OCI-LY7 (cell line): Measurements from ENCODE around the gene NCS1. TPM values are rescaled to one million over a fixed set of nuclear protein-coding genes. Genes with fewer than 3 reads are reported as not detected.

ENCODE experiments used
- BruUV-seq: library from RNA; stranded (reverse); fragments of 400-500 nt; replicated peaks from 2 replicates; lab custom pipeline; 2021; lab: Mats Ljungman, UMichigan
- CTCF ChIA-PET: fragments of 300-600 bp; sonication (Branson Sonifier 250); formaldehyde crosslinking; loops from one replicate; lab custom pipeline; 2022; ENCODE audit warnings: antibody characterized with exemption; ENCODE audit not compliant: unreplicated experiment; lab: Charles Lee
- POLR2A ChIA-PET: fragments of 300-600 bp; sonication (Branson Sonifier 250); formaldehyde crosslinking; loops from one replicate; lab custom pipeline; 2022; ENCODE audit warnings: antibody characterized with exemption; lab: Charles Lee
- DNase-seq: peaks from one replicate; pipeline ENCODE4 v3.0.0-alpha.2; 2015; ENCODE audit warnings: low spot score
- H2AFZ ChIP-seq: fragments of 200-600 bp; sonication (generic), shearing (Covaris generic); 2 replicates; pipeline ENCODE4 v1.6.1; 2014; ENCODE audit warnings: mild to moderate bottlenecking, antibody characterized with exemption, low read length, moderate library complexity
- H3K27ac ChIP-seq: fragments of 200-600 bp; sonication (generic); 2 replicates; pipeline ENCODE4 v1.5.1; 2014; ENCODE audit warnings: mixed run types, low read depth, mild to moderate bottlenecking, moderate library complexity, low read length, inconsistent platforms; ENCODE audit not compliant: poor library complexity, severe bottlenecking
- H3K36me3 ChIP-seq: fragments of 200-600 bp; sonication (generic); 2 replicates; pipeline ENCODE4 v1.6.1; 2014; ENCODE audit warnings: mild to moderate bottlenecking, antibody characterized with exemption, low read length, moderate library complexity, mixed read lengths; ENCODE audit not compliant: insufficient read depth
- H3K4me1 ChIP-seq: fragments of 200-600 bp; sonication (generic); 2 replicates; pipeline ENCODE4 v1.5.1; 2014; ENCODE audit warnings: mild to moderate bottlenecking, low read length; ENCODE audit not compliant: insufficient read depth, poor library complexity, severe bottlenecking
- H3K4me2 ChIP-seq: fragments of 200-600 bp; sonication (generic); 2 replicates; pipeline ENCODE4 v1.6.1; 2014; ENCODE audit warnings: mild to moderate bottlenecking, low read length
- H3K4me3 ChIP-seq: fragments of 200-600 bp; sonication (generic); 2 replicates; pipeline ENCODE4 v1.5.1; 2014; ENCODE audit warnings: mild to moderate bottlenecking, low read depth, low read length; ENCODE audit not compliant: poor library complexity, severe bottlenecking
- H3K79me2 ChIP-seq: fragments of 200-600 bp; sonication (generic); 2 replicates; pipeline ENCODE4 v1.6.1; 2016; ENCODE audit warnings: low read depth, mild to moderate bottlenecking, low read length, moderate library complexity, mixed read lengths; ENCODE audit not compliant: insufficient read depth
- H3K9me2 ChIP-seq: fragments of 200-600 bp; sonication (generic); 2 replicates; pipeline ENCODE4 v1.6.1; 2016; ENCODE audit warnings: mild to moderate bottlenecking, low read length, mixed read lengths; ENCODE audit not compliant: insufficient read depth
- H3K9me3 ChIP-seq: fragments of 200-600 bp; sonication (generic); 2 replicates; pipeline ENCODE4 v1.6.1; 2014; ENCODE audit warnings: mild to moderate bottlenecking, mixed run types, low read length, mixed read lengths
- H4K20me1 ChIP-seq: fragments of 200-600 bp; sonication (generic); 2 replicates; pipeline ENCODE4 v1.6.1; 2014; ENCODE audit warnings: mild to moderate bottlenecking, antibody characterized with exemption, low read length, moderate library complexity, mixed read lengths; ENCODE audit not compliant: insufficient read depth
- CTCF ChIP-seq: fragments of 200-600 bp; sonication (generic); conservative IDR thresholded peaks from 2 replicates; pipeline ENCODE4 v1.5.1; 2014; ENCODE audit warnings: mild to moderate bottlenecking, antibody characterized with exemption, low read length, moderate library complexity, mixed read lengths
- EZH2phosphoT487 ChIP-seq: fragments of 200-600 bp; sonication (generic); IDR thresholded peaks from 2 replicates; pipeline ENCODE4 v1.6.1; 2018; ENCODE audit warnings: low read depth, borderline replicate concordance, mild to moderate bottlenecking, mixed run types, antibody characterized with exemption, low read length, moderate library complexity, mixed read lengths
- intact Hi-C: fragments of 100-400 bp; cut with micrococcal nuclease; formaldehyde crosslinking; loops from one replicate; pipeline ENCODE4 v1.10.0; 2022; ENCODE audit not compliant: unreplicated experiment
- total RNA-seq, 2 experiments: library from RNA; depleted of rRNA in 1 of 2; stranded (reverse); fragments of >200 nt in 1 of 2; shearing (Covaris generic) in 1 of 2; gene quantifications; 2 replicates each; pipeline ENCODE4 v1.2.3, GENCODE V29; 2014 to 2022

The NCS1 gene
- total RNA-seq, 2 experiments from 2014 or later = not detected

- Histone ChIP-seq H3K9me3 (no peaks in the 10 kb centered on the region), H3K4me1 (no peaks in the 10 kb centered on the region), H3K36me3 (no peaks in the 10 kb centered on the region), H3K27ac (no peak overlapping the region), H3K4me2 (no peak overlapping the region), H3K79me2 (no peaks in the 10 kb centered on the region), H4K20me1 (no peaks in the 10 kb centered on the region), H2AFZ (no peak overlapping the region), H3K4me3 (no peak overlapping the region), H3K9me2 (no peaks in the 10 kb centered on the region)
- TF ChIP-seq CTCF = no peak
- TF ChIP-seq EZH2phosphoT487 = no peak
- BruUV-seq = no TSS peak
- DNase-seq = no peak
- intact Hi-C loops = no loop called here
- CTCF ChIA-PET = no interaction called here
- POLR2A ChIA-PET = no interaction called here
Observed at GRCh38 chr9:130185490-130186031, 13.4 kb downstream of the NCS1 start.

- Histone ChIP-seq H3K9me2 (no peaks in the 10 kb centered on the region), H3K9me3 (no peaks in the 10 kb centered on the region), H2AFZ (no peak overlapping the region), H3K4me2 (no peak overlapping the region), H3K4me3 (no peak overlapping the region), H3K36me3 (no peaks in the 10 kb centered on the region), H3K4me1 (no peaks in the 10 kb centered on the region), H3K27ac (no peak overlapping the region), H4K20me1 (no peaks in the 10 kb centered on the region), H3K79me2 (no peaks in the 10 kb centered on the region)
- no peak for DNase-seq
- ChIA-PET CTCF (no interaction called here), POLR2A (no interaction called here)
- TF ChIP-seq EZH2phosphoT487 = no peak
- intact Hi-C loops = no loop called here
- no TSS peak for BruUV-seq
Observed at GRCh38 chr9:130186051-130186450, 13.8 kb downstream of the NCS1 start.

GRCh38 chr9:130186839-130187522, 14.8 kb downstream of the NCS1 start:
- no peak for TF ChIP-seq CTCF
- TF ChIP-seq EZH2phosphoT487 = no peak
- Histone ChIP-seq H4K20me1 (no peaks in the 10 kb centered on the region), H3K9me2 (no peaks in the 10 kb centered on the region), H3K27ac (no peak overlapping the region), H3K9me3 (no peaks in the 10 kb centered on the region), H3K36me3 (no peaks in the 10 kb centered on the region), H3K4me2 (no peak overlapping the region), H3K79me2 (no peaks in the 10 kb centered on the region), H3K4me1 (no peaks in the 10 kb centered on the region), H3K4me3 (no peak overlapping the region), H2AFZ (no peak overlapping the region)
- BruUV-seq = no TSS peak
- POLR2A ChIA-PET = no interaction called here
- CTCF ChIA-PET = no interaction called here
- intact Hi-C loops = no loop called here
- no peak for DNase-seq
